ENCODE measurements around the gene GJA5.

The GJA5 gene

GRCh38 chr1:147784941-147785340 is 24.5 kb upstream of the GJA5 start:
- Histone ChIP-seq H3K36me3 (ENCODE audit: control insufficient read depth, insufficient read depth, low read length) (no peaks in the 10 kb centered on the region), H3K27ac (ENCODE audit: low read depth, low read length) (no peak overlapping the region), H3K9ac (ENCODE audit: low read length) (no peak overlapping the region), H3K27me3 (ENCODE audit: control insufficient read depth, insufficient read depth, low read length) (no peaks in the 10 kb centered on the region), H3K4me1 (ENCODE audit: control insufficient read depth, insufficient read depth, low read length) (no peaks in the 10 kb centered on the region), H3K4me3 (ENCODE audit: low read length) (no peak overlapping the region)

GRCh38 chr1:147781056-147781471 is 20.7 kb upstream of the GJA5 start:
- Histone ChIP-seq H3K27ac (ENCODE audit: low read depth, low read length) (no peak overlapping the region), H3K36me3 (ENCODE audit: control insufficient read depth, insufficient read depth, low read length) (no peaks in the 10 kb centered on the region), H3K27me3 (ENCODE audit: control insufficient read depth, insufficient read depth, low read length) (no peaks in the 10 kb centered on the region), H3K9ac (ENCODE audit: low read length) (no peak overlapping the region), H3K4me1 (ENCODE audit: control insufficient read depth, insufficient read depth, low read length) (no peaks in the 10 kb centered on the region), H3K4me3 (ENCODE audit: low read length) (no peak overlapping the region)

GRCh38 chr1:147777694-147778093 is 17.3 kb upstream of the GJA5 start:
- no peaks in the 10 kb centered on the region for H3K4me1 ChIP-seq (ENCODE audit: control insufficient read depth, insufficient read depth, low read length)
- H3K27ac ChIP-seq (ENCODE audit: low read depth, low read length), result no peak overlapping the region
- no peaks in the 10 kb centered on the region for H3K27me3 ChIP-seq (ENCODE audit: control insufficient read depth, insufficient read depth, low read length)
- H3K9ac ChIP-seq (ENCODE audit: low read length), result no peak overlapping the region
- no peaks in the 10 kb centered on the region for H3K36me3 ChIP-seq (ENCODE audit: control insufficient read depth, insufficient read depth, low read length)
- H3K4me3 ChIP-seq (ENCODE audit: low read length), result no peak overlapping the region

- Histone ChIP-seq H3K36me3 (ENCODE audit: control insufficient read depth, insufficient read depth, low read length) (no peaks in the 10 kb centered on the region), H3K4me3 (ENCODE audit: low read length) (no peak overlapping the region), H3K27me3 (ENCODE audit: control insufficient read depth, insufficient read depth, low read length) (no peaks in the 10 kb centered on the region), H3K9ac (ENCODE audit: low read length) (no peak overlapping the region), H3K27ac (ENCODE audit: low read depth, low read length) (no peak overlapping the region), H3K4me1 (ENCODE audit: control insufficient read depth, insufficient read depth, low read length) (no peaks in the 10 kb centered on the region)
Measured at GRCh38 chr1:147773215-147773715, 12.9 kb upstream of the GJA5 start.

GRCh38 chr1:147772570-147772969 is 12.2 kb upstream of the GJA5 start:
- Histone ChIP-seq H3K36me3 (ENCODE audit: control insufficient read depth, insufficient read depth, low read length) (no peaks in the 10 kb centered on the region), H3K27me3 (ENCODE audit: control insufficient read depth, insufficient read depth, low read length) (no peaks in the 10 kb centered on the region), H3K27ac (ENCODE audit: low read depth, low read length) (no peak overlapping the region), H3K4me1 (ENCODE audit: control insufficient read depth, insufficient read depth, low read length) (no peaks in the 10 kb centered on the region), H3K4me3 (ENCODE audit: low read length) (no peak overlapping the region), H3K9ac (ENCODE audit: low read length) (no peak overlapping the region)

GRCh38 chr1:147771226-147772125 is 11.1 kb upstream of the GJA5 start:
- Histone ChIP-seq H3K27ac (ENCODE audit: low read depth, low read length) (no peak overlapping the region), H3K9ac (ENCODE audit: low read length) (no peak overlapping the region), H3K27me3 (ENCODE audit: control insufficient read depth, insufficient read depth, low read length) (no peaks in the 10 kb centered on the region), H3K4me3 (ENCODE audit: low read length) (no peak overlapping the region), H3K36me3 (ENCODE audit: control insufficient read depth, insufficient read depth, low read length) (no peaks in the 10 kb centered on the region), H3K4me1 (ENCODE audit: control insufficient read depth, insufficient read depth, low read length) (no peaks in the 10 kb centered on the region)

- no peaks in the 10 kb centered on the region for H3K4me1 ChIP-seq (ENCODE audit: control insufficient read depth, insufficient read depth, low read length)
Measured at GRCh38 chr1:147769106-147769505, 8.7 kb upstream of the GJA5 start.

GRCh38 chr1:147768582-147768981 is 8.2 kb upstream of the GJA5 start:
- Histone ChIP-seq H3K36me3 (ENCODE audit: control insufficient read depth, insufficient read depth, low read length) (no peaks in the 10 kb centered on the region), H3K4me3 (ENCODE audit: low read length) (no peak overlapping the region), H3K27ac (ENCODE audit: low read depth, low read length) (no peak overlapping the region), H3K4me1 (ENCODE audit: control insufficient read depth, insufficient read depth, low read length) (no peaks in the 10 kb centered on the region), H3K27me3 (ENCODE audit: control insufficient read depth, insufficient read depth, low read length) (no peaks in the 10 kb centered on the region), H3K9ac (ENCODE audit: low read length) (no peak overlapping the region)

More at GRCh38 chr1:147769106-147769505, 8.7 kb upstream of the GJA5 start:
- Histone ChIP-seq H3K27ac (ENCODE audit: low read depth, low read length) (no peak overlapping the region), H3K9ac (ENCODE audit: low read length) (no peak overlapping the region), H3K27me3 (ENCODE audit: control insufficient read depth, insufficient read depth, low read length) (no peaks in the 10 kb centered on the region), H3K36me3 (ENCODE audit: control insufficient read depth, insufficient read depth, low read length) (no peaks in the 10 kb centered on the region), H3K4me3 (ENCODE audit: low read length) (no peak overlapping the region)

GRCh38 chr1:147768101-147768500 is 7.7 kb upstream of the GJA5 start:
- Histone ChIP-seq H3K27ac (ENCODE audit: low read depth, low read length) (no peak overlapping the region), H3K9ac (ENCODE audit: low read length) (no peak overlapping the region), H3K36me3 (ENCODE audit: control insufficient read depth, insufficient read depth, low read length) (no peaks in the 10 kb centered on the region), H3K4me3 (ENCODE audit: low read length) (no peak overlapping the region), H3K4me1 (ENCODE audit: control insufficient read depth, insufficient read depth, low read length) (no peaks in the 10 kb centered on the region), H3K27me3 (ENCODE audit: control insufficient read depth, insufficient read depth, low read length) (no peaks in the 10 kb centered on the region)

- Histone ChIP-seq H3K4me3 (ENCODE audit: low read length) (no peak overlapping the region), H3K36me3 (ENCODE audit: control insufficient read depth, insufficient read depth, low read length) (no peaks in the 10 kb centered on the region), H3K4me1 (ENCODE audit: control insufficient read depth, insufficient read depth, low read length) (no peaks in the 10 kb centered on the region), H3K27me3 (ENCODE audit: control insufficient read depth, insufficient read depth, low read length) (no peaks in the 10 kb centered on the region), H3K9ac (ENCODE audit: low read length) (no peak overlapping the region), H3K27ac (ENCODE audit: low read depth, low read length) (no peak overlapping the region)
Measured at GRCh38 chr1:147762233-147763024, 2.0 kb upstream of the GJA5 start.

GRCh38 chr1:147758379-147759100 is 1.9 kb downstream of the GJA5 start:
- no peaks in the 10 kb centered on the region for H3K4me1 ChIP-seq (ENCODE audit: control insufficient read depth, insufficient read depth, low read length)
- no peaks in the 10 kb centered on the region for H3K27me3 ChIP-seq (ENCODE audit: control insufficient read depth, insufficient read depth, low read length)
- no peak overlapping the region for H3K9ac ChIP-seq (ENCODE audit: low read length)
- no peak overlapping the region for H3K4me3 ChIP-seq (ENCODE audit: low read length)
- H3K36me3 ChIP-seq (ENCODE audit: control insufficient read depth, insufficient read depth, low read length), result no peaks in the 10 kb centered on the region
- H3K27ac ChIP-seq (ENCODE audit: low read depth, low read length), result no peak overlapping the region

Data from rectal smooth muscle tissue (tissue), 1 donor.